Measurements from ENCODE around the gene FAM204A. TPM values are rescaled to one million over a fixed set of nuclear protein-coding genes. Genes with fewer than 3 reads are reported as not detected.

Gene FAM204A
- total and polyA plus RNA-seq, 2 experiments from 2014 or later: 50.8 to 56.6 TPM

DNA sequence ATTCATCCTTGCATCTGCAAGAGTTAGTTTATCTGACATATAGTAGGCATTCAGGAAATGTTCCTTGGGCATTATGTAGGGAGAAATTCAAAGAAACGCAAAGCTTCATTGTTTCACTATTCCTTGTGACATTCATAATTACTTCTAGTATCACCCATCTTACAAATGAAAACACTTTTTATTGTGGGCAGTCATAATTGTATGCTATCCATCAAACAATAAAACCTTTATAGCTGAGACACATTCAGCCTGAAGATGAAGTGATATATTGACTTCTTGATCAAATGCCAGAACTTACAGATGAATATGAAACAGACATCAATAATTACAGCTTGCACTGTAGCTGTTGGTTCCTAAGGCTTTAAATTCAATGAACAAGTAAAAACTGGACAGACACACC, 36.4 kb downstream of the FAM204A start:
- H3K4me1 ChIP-seq (ENCODE audit: insufficient read depth): no peaks in the 10 kb centered on the region
- H3K27ac ChIP-seq: no peak overlapping the region
- no peak for DNase-seq (ENCODE audit: low spot score)
- H3K4me3 ChIP-seq: no peak overlapping the region
- no peaks in the 10 kb centered on the region for H3K9me2 ChIP-seq (replicated peaks; ENCODE audit: insufficient read depth)
- no peaks in the 10 kb centered on the region for H3K36me3 ChIP-seq (replicated peaks; ENCODE audit: insufficient read depth, low read depth)
- no peaks in the 10 kb centered on the region for H3K79me2 ChIP-seq
- no peak overlapping the region for H2AFZ ChIP-seq
- TF ChIP-seq, protein P1, sequence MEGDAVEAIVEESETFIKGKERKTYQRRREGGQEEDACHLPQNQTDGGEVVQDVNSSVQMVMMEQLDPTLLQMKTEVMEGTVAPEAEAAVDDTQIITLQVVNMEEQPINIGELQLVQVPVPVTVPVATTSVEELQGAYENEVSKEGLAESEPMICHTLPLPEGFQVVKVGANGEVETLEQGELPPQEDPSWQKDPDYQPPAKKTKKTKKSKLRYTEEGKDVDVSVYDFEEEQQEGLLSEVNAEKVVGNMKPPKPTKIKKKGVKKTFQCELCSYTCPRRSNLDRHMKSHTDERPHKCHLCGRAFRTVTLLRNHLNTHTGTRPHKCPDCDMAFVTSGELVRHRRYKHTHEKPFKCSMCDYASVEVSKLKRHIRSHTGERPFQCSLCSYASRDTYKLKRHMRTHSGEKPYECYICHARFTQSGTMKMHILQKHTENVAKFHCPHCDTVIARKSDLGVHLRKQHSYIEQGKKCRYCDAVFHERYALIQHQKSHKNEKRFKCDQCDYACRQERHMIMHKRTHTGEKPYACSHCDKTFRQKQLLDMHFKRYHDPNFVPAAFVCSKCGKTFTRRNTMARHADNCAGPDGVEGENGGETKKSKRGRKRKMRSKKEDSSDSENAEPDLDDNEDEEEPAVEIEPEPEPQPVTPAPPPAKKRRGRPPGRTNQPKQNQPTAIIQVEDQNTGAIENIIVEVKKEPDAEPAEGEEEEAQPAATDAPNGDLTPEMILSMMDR (IDR thresholded peaks at IDR 0.05; ENCODE audit: poor library complexity): no peak
- TF ChIP-seq EZH2 (IDR thresholded peaks at IDR 0.05; ENCODE audit: borderline replicate concordance): no peak
- TF ChIP-seq EZH2phosphoT487 (IDR thresholded peaks at IDR 0.05; ENCODE audit: low read depth, severe bottlenecking, unreplicated experiment): no peak
- 93% methylated on average over 1 of the region's 1 CpG for WGBS (ENCODE audit: low lambda C conversion rate, missing lambda C conversion rate)
- no peaks in the 10 kb centered on the region for H3K9me3 ChIP-seq (ENCODE audit: low read depth)
- H3K4me2 ChIP-seq: no peak overlapping the region
- no peaks in the 10 kb centered on the region for H3K27me3 ChIP-seq
- H4K20me1 ChIP-seq (ENCODE audit: insufficient read depth, poor library complexity, severe bottlenecking): no peaks in the 10 kb centered on the region

DNA sequence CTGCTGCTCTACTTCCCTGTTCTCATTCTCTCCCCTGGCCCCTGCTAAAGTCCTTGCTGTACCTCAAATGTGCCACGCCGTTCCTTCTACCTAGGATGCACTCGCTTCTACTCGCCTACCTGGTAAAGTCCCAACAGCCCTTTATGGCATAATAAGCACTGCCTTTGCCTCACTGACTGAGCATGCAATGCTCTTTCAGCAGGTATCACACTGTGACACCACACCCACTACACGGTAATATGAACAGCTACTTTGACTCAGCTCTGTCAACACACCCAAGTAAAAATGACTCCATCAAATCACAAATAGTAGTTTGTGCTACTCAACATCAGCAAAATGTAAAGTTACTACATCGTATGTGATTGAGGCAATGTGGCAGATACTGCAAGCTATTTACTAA, 37.6 kb downstream of the FAM204A start:
- H3K9me2 ChIP-seq (replicated peaks; ENCODE audit: insufficient read depth): no peaks in the 10 kb centered on the region
- H3K4me2 ChIP-seq: no peak overlapping the region
- no peak overlapping the region for H3K27ac ChIP-seq
- H4K20me1 ChIP-seq (ENCODE audit: insufficient read depth, poor library complexity, severe bottlenecking): no peaks in the 10 kb centered on the region
- no peak overlapping the region for H3K4me3 ChIP-seq
- H3K79me2 ChIP-seq: no peaks in the 10 kb centered on the region
- no peaks in the 10 kb centered on the region for H3K4me1 ChIP-seq (ENCODE audit: insufficient read depth)
- no peaks in the 10 kb centered on the region for H3K9me3 ChIP-seq (ENCODE audit: low read depth)
- no peaks in the 10 kb centered on the region for H3K36me3 ChIP-seq (replicated peaks; ENCODE audit: insufficient read depth, low read depth)
- no peaks in the 10 kb centered on the region for H3K27me3 ChIP-seq
- WGBS (ENCODE audit: low lambda C conversion rate, missing lambda C conversion rate): 95% methylated on average over 6 of the region's 6 CpGs
- H2AFZ ChIP-seq: no peak overlapping the region
- TF ChIP-seq EZH2 (IDR thresholded peaks at IDR 0.05; ENCODE audit: borderline replicate concordance) (no peak), EZH2phosphoT487 (IDR thresholded peaks at IDR 0.05; ENCODE audit: low read depth, severe bottlenecking, unreplicated experiment) (no peak)
- TF ChIP-seq, protein P1 (IDR thresholded peaks at IDR 0.05; ENCODE audit: poor library complexity): no peak
- DNase-seq (ENCODE audit: low spot score): no peak

DNA sequence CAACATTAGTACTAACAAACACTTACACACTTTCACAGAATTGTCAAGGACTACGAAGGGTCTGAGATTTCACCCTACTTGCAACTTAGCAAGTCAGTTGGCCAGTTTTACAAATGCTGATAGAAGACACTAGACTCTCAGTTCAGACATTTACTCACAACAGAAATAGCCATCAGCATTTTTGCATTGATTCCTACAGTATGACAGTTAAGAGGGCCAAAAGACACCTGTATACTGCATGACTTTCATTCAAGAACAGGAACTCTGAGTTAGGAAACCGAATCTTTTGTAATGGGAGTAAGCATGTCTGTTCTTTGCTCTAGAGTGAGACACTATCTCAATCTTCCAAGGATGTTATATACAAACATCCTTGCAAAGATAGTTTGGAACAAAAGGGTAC, 40.9 kb downstream of the FAM204A start:
- Histone ChIP-seq H3K9me2 (replicated peaks; ENCODE audit: insufficient read depth) (no peaks in the 10 kb centered on the region), H3K4me2 (no peak overlapping the region), H3K27me3 (no peaks in the 10 kb centered on the region), H3K79me2 (no peaks in the 10 kb centered on the region), H3K36me3 (replicated peaks; ENCODE audit: insufficient read depth, low read depth) (no peaks in the 10 kb centered on the region), H3K4me1 (ENCODE audit: insufficient read depth) (no peaks in the 10 kb centered on the region), H3K9me3 (ENCODE audit: low read depth) (no peaks in the 10 kb centered on the region), H3K27ac (no peak overlapping the region), H4K20me1 (ENCODE audit: insufficient read depth, poor library complexity, severe bottlenecking) (no peaks in the 10 kb centered on the region), H2AFZ (no peak overlapping the region), H3K4me3 (no peak overlapping the region)
- 92% methylated on average over 2 of the region's 2 CpGs for WGBS (ENCODE audit: low lambda C conversion rate, missing lambda C conversion rate)
- DNase-seq (ENCODE audit: low spot score): no peak
- TF ChIP-seq, protein P1 (IDR thresholded peaks at IDR 0.05; ENCODE audit: poor library complexity): no peak
- TF ChIP-seq EZH2 (IDR thresholded peaks at IDR 0.05; ENCODE audit: borderline replicate concordance): no peak
- no peak for TF ChIP-seq EZH2phosphoT487 (IDR thresholded peaks at IDR 0.05; ENCODE audit: low read depth, severe bottlenecking, unreplicated experiment)

DNA sequence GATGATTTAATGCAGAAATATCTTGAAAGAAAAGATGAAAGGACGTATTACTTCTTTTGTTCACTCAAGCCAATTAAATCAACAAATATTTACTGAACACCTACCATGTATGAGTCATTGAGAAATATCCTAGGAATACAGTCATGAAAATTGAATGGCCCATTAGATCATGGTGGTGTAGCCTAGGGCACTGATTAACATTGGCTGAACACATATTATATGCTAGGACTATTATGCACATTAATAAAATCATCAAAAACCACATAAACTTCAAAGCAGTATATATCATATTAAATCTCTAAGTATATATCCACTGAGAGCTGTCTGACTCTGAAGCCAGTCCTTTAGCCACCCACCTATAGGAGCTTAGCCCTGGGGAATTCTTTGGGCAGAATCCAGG, 41.8 kb downstream of the FAM204A start:
- WGBS (ENCODE audit: low lambda C conversion rate, missing lambda C conversion rate): 89% methylated on average over 1 of the region's 1 CpG
- no peaks in the 10 kb centered on the region for H3K27me3 ChIP-seq
- TF ChIP-seq, protein P1 (IDR thresholded peaks at IDR 0.05; ENCODE audit: poor library complexity): no peak
- TF ChIP-seq EZH2 (IDR thresholded peaks at IDR 0.05; ENCODE audit: borderline replicate concordance): no peak
- TF ChIP-seq EZH2phosphoT487 (IDR thresholded peaks at IDR 0.05; ENCODE audit: low read depth, severe bottlenecking, unreplicated experiment): no peak
- no peaks in the 10 kb centered on the region for H3K36me3 ChIP-seq (replicated peaks; ENCODE audit: insufficient read depth, low read depth)
- H3K9me3 ChIP-seq (ENCODE audit: low read depth): no peaks in the 10 kb centered on the region
- no peaks in the 10 kb centered on the region for H3K9me2 ChIP-seq (replicated peaks; ENCODE audit: insufficient read depth)
- H3K4me2 ChIP-seq: no peak overlapping the region
- H4K20me1 ChIP-seq (ENCODE audit: insufficient read depth, poor library complexity, severe bottlenecking): no peaks in the 10 kb centered on the region
- no peak overlapping the region for H3K27ac ChIP-seq
- H3K4me3 ChIP-seq: no peak overlapping the region
- no peak overlapping the region for H2AFZ ChIP-seq
- no peaks in the 10 kb centered on the region for H3K4me1 ChIP-seq (ENCODE audit: insufficient read depth)
- no peaks in the 10 kb centered on the region for H3K79me2 ChIP-seq
- DNase-seq (ENCODE audit: low spot score): no peak

Measured in hepatocyte (in vitro differentiated cells).